C4-2B (cell line): ENCODE data around the gene COX17.

ENCODE experiments used
- H3K27ac ChIP-seq: fragments of 450-650 bp; 2 replicates; pipeline ENCODE4 v1.5.1; 2017
- ZFX ChIP-seq: fragments of 450-650 bp; IDR thresholded peaks from 2 replicates; pipeline ENCODE4 v1.6.1; 2017
- TF ChIP-seq, protein P1 (sequence below): fragments of 450-650 bp; conservative IDR thresholded peaks from 2 replicates; pipeline ENCODE4 v1.5.1; 2017; ENCODE audit warnings: mild to moderate bottlenecking

The COX17 gene

GRCh38 chr3:119632216-119632615, 45.0 kb downstream of the COX17 start:
- no peak overlapping the region for H3K27ac ChIP-seq
- TF ChIP-seq, protein P1, sequence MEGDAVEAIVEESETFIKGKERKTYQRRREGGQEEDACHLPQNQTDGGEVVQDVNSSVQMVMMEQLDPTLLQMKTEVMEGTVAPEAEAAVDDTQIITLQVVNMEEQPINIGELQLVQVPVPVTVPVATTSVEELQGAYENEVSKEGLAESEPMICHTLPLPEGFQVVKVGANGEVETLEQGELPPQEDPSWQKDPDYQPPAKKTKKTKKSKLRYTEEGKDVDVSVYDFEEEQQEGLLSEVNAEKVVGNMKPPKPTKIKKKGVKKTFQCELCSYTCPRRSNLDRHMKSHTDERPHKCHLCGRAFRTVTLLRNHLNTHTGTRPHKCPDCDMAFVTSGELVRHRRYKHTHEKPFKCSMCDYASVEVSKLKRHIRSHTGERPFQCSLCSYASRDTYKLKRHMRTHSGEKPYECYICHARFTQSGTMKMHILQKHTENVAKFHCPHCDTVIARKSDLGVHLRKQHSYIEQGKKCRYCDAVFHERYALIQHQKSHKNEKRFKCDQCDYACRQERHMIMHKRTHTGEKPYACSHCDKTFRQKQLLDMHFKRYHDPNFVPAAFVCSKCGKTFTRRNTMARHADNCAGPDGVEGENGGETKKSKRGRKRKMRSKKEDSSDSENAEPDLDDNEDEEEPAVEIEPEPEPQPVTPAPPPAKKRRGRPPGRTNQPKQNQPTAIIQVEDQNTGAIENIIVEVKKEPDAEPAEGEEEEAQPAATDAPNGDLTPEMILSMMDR = no peak
- no peak for TF ChIP-seq ZFX

- no peak overlapping the region for H3K27ac ChIP-seq
- TF ChIP-seq, protein P1 = no peak
- TF ChIP-seq ZFX = no peak
Measured at GRCh38 chr3:119631516-119631915, 45.7 kb downstream of the COX17 start.

GRCh38 chr3:119630880-119631329, 46.3 kb downstream of the COX17 start:
- TF ChIP-seq, protein P1 = no peak
- no peak for TF ChIP-seq ZFX
- no peak overlapping the region for H3K27ac ChIP-seq

GRCh38 chr3:119630128-119630879, 46.9 kb downstream of the COX17 start:
- TF ChIP-seq ZFX = no peak
- TF ChIP-seq, protein P1 = no peak
- no peak overlapping the region for H3K27ac ChIP-seq

DNA sequence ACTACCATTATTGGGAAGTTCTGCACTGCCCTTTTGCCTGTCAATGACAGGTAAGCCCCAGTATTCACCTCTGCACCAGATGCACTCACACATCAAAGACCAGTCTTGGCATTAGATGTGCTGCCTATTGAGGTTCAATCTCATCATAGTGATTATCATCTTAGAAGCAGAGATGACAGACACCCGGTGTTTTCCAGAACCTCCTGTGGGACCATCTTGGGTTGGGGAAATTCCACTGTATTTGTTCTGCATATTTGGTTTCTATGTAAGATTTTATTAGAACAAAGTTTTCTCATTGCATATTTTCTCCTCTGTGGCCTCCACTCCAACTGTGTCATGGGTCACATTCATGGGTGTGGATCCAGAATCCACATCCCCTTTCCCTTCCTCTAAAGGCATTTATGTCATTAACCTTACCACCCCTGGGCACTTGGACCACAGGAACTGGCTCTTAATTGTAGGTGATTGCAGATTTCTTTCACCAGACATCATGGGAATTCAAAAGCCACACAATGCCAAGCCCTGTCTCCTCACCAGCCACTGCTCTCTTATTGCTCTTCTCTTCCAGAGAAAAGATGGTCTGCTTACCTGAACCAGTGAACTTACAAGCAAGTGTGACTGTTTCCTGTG, 48.3 kb downstream of the COX17 start:
- TF ChIP-seq, protein P1 = no peak
- TF ChIP-seq ZFX = no peak
- no peak overlapping the region for H3K27ac ChIP-seq

- no peak overlapping the region for H3K27ac ChIP-seq
Measured at GRCh38 chr3:119628390-119628789, 48.8 kb downstream of the COX17 start.

GRCh38 chr3:119627461-119627860, 49.7 kb downstream of the COX17 start:
- no peak overlapping the region for H3K27ac ChIP-seq

More at GRCh38 chr3:119628390-119628789, 48.8 kb downstream of the COX17 start:
- no peak for TF ChIP-seq ZFX
- TF ChIP-seq, protein P1 = no peak

More at GRCh38 chr3:119627461-119627860, 49.7 kb downstream of the COX17 start:
- TF ChIP-seq, protein P1 = no peak
- TF ChIP-seq ZFX = no peak
